GM12865 (cell line): ENCODE results near the gene S100A11.
A peak's percentile ranks its signal among the peaks of the same experiment; 100 is the strongest.

Source experiments
- DNase-seq: peaks from one replicate; pipeline ENCODE4 v3.0.0; 2010; ENCODE audit warnings: low read depth
- H3K4me3 ChIP-seq: 2 replicates; pipeline ENCODE4 v1.5.1; 2011; ENCODE audit warnings: mild to moderate bottlenecking, low read depth, low read length, control low read depth
- TF ChIP-seq, protein P1 (sequence below): IDR thresholded peaks from 2 replicates; pipeline ENCODE4 v1.5.1; 2011; ENCODE audit warnings: low read length, control low read depth, low read depth, inconsistent platforms; ENCODE audit not compliant: insufficient read depth; ENCODE audit errors: missing control alignments

S100A11 gene

DNA sequence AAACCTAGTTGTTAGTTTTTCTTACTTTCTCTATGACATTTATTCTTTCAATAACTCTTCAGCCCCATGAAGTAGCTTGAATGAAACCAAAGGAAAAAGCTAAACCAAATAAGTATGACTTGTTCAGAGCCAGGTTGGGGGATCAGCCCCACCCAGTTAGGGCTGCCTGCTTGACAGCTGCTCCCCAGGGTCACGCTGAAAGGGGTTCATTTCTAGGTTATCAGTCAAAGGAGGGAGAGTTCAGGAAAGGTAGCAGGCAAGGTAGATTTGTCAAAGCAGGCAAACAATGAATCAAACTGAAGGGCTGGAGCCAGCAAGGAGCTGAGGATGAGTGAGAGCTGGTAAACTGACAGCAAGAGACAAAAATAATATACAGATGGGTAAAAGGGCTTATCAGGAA, 3.1 kb upstream of the S100A11 start:
- H3K4me3 ChIP-seq, result no peak overlapping the region

DNA sequence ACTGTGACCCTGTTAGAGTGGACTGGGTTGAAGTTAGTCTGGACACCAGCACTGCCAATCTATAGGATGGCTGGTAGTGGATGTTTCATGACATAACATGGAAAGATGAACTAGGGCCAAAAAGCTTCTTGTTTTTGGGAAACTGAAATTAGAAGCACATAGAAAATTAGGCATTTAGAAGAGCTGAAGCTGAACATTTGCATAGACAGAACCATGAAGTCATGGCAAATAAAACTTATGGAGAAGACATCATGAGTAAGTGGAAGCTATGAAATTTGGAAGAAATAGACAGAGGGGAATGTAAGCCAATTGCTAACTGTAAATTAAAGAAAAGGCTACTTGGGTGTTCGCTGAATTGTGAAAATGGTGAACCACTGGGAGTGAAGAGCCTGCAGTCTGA, 2.7 kb upstream of the S100A11 start:
- TF ChIP-seq, protein P1, sequence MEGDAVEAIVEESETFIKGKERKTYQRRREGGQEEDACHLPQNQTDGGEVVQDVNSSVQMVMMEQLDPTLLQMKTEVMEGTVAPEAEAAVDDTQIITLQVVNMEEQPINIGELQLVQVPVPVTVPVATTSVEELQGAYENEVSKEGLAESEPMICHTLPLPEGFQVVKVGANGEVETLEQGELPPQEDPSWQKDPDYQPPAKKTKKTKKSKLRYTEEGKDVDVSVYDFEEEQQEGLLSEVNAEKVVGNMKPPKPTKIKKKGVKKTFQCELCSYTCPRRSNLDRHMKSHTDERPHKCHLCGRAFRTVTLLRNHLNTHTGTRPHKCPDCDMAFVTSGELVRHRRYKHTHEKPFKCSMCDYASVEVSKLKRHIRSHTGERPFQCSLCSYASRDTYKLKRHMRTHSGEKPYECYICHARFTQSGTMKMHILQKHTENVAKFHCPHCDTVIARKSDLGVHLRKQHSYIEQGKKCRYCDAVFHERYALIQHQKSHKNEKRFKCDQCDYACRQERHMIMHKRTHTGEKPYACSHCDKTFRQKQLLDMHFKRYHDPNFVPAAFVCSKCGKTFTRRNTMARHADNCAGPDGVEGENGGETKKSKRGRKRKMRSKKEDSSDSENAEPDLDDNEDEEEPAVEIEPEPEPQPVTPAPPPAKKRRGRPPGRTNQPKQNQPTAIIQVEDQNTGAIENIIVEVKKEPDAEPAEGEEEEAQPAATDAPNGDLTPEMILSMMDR, result no peak
- no peak for DNase-seq
- no peak overlapping the region for H3K4me3 ChIP-seq

More for the DNA sequence above, 3.1 kb upstream of the S100A11 start:
- TF ChIP-seq, protein P1, result no peak
- DNase-seq, result no peak

DNA sequence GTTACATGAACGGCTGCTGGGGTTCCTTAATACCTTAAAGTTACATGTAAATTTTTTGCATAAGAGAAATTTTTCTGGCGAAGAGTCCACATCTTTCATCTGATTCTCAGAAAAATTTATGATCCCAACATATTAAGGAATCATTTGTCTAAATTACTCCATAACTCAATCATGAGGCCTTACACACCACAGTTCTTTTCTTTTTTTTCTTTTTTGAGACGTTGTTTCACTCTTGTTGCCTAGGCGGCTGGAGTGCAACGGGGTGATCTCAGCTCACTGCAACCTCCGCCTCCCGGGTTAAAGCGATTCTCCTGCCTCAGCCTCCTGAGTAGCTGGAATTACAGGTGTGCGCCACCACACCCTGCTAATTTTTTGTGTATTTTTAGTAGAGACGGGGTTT, 2.1 kb upstream of the S100A11 start:
- DNase-seq, result no peak
- no peak overlapping the region for H3K4me3 ChIP-seq
- TF ChIP-seq, protein P1, result no peak

DNA sequence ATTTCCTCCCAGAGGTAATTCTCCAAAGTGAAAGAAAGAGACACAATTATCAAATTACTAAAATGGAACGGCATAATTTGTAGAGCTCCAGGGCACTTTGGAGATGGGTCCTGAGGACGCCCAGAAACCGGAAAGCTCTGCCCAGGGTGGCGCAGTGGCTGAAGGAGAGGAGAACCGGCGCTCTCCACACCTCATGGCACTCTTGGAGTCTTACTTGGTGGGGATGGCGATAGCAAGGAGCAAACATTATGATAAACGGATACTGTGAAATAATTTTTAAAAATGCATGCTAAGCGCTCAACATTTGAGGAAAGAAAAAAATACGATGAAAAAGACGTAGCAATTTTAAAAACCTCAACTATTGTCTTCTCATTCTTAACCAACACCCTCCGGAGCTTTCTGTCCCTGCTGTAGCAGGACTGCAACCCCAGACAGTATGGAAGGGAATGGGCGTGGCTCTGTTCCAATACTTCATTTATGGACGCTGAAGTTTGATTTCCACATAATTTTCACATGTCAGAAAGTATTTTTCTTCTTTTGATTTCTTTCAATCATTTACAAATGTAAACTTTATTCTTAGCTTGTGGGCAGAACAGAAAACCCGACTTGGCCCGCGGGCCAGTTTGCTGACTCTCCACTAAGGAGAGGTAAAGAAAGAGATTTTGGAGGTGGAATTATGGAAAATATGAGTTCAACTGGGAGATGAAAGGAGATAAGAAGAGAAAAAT, 1.1 kb downstream of the S100A11 start:
- TF ChIP-seq, protein P1, result no peak
- peak overlapping the region; percentile 76 for H3K4me3 ChIP-seq

DNA sequence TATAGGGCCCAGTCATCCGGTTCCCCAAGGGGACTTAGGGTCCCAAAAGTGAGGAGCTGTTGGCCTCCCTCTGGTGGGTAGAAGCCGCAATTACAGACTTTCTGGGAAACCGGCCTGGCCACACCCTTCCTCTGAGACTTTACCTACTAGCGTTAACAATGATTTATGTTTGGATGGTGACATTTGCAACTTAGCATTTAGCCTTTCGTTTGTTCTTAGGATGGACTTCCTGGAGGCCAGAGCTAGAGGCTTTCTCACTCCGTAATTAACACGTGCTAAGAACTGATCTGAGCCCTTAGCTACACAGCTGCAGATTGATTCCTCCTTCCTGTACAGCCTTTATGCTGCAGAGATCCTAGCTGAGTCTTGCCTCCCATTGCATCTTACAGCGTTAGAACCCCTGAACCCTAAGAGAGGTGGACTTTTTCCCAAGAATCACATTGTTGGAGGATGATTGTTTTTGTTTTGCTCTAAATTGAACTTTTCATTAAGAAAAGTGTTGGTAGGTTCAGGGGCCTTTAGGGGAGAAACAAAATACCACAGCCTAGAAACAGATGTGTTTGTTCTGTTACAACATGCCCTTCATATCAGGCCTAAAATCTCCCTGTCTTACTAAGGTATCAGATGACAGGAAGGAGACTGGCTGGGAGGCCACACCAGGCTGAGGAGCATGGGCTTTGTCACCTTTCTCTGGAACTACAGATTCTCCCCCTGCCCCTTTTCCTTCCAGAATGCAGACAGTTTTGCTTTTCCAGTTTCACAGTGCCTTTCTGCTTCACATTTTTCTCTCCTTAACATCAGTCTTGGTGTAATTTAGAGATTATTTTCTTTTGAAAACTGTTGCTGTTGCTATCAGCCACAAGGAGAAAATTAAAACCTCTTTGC, 1.9 kb downstream of the S100A11 start:
- H3K4me3 ChIP-seq, result peak overlapping the region; percentile 76
- peak; percentile 79 for DNase-seq
- TF ChIP-seq, protein P1, result peak; percentile 64

More for the DNA sequence above, 1.1 kb downstream of the S100A11 start:
- DNase-seq, result no peak

DNA sequence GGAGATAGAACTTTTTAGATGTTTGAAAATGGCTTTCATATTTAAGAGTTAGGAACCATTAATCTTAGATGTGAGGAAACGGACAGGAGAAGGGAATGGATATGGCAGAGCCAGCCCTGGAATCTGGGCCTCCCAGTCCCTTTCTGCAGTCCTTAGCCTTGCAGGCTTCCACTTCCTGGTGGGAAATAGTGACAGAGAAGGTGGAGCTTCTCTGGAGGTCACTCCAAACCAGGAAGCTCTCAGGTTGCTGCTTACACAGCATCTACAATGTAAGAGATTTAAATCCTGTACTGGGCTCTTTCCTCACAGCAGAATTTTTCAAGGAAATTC, 2.5 kb downstream of the S100A11 start:
- TF ChIP-seq, protein P1, result no peak
- no peak for DNase-seq
- H3K4me3 ChIP-seq, result no peak overlapping the region
